ENCODE measurements around the gene TUBG2. TPM values are rescaled to one million over a fixed set of nuclear protein-coding genes. Genes with fewer than 3 reads are reported as not detected.

The TUBG2 gene
- total RNA-seq, 1 experiment from 2014 or later = 20.4 TPM

GRCh38 chr17:42709561-42709960 lies 50.5 kb downstream of the TUBG2 start:
- H2BK15ac ChIP-seq (ENCODE audit: low read depth, low read length) = no peak overlapping the region
- H3K9ac ChIP-seq (ENCODE audit: extremely low read depth, insufficient read length, low read length) = no peak overlapping the region
- Mint-ChIP-seq H3K36me3 (ENCODE audit: insufficient read depth in 1 of 3, low read depth in 3 of 3) (peaks cover 15 to 77% (median 63%) of the 10 kb centered on the region in 3 experiments; a peak in 6 of 7 replicates), H3K27ac (no peak overlapping the region), H3K4me3 (no peak overlapping the region), H3K4me1 (no peaks in the 10 kb centered on the region), H3K27me3 (ENCODE audit: low read depth) (no peaks in the 10 kb centered on the region), H3K9me3 (no peaks in the 10 kb centered on the region)
- no peak overlapping the region for H4K5ac ChIP-seq (ENCODE audit: insufficient read length, low read depth, low read length)
- H4K20me1 ChIP-seq (ENCODE audit: control insufficient read depth, insufficient read depth, insufficient read length) = no peaks in the 10 kb centered on the region
- no peak overlapping the region for H3K56ac ChIP-seq (ENCODE audit: insufficient read length, low read depth, low read length)
- no peak overlapping the region for H3K23ac ChIP-seq (ENCODE audit: insufficient read length, low read depth, low read length)
- H3K18ac ChIP-seq (ENCODE audit: insufficient read length, low read depth, low read length) = no peak overlapping the region
- no peak overlapping the region for H2AFZ ChIP-seq (ENCODE audit: low read length)
- H3K79me1 ChIP-seq (ENCODE audit: insufficient read depth, low read depth, low read length, poor library complexity, severe bottlenecking) = no peaks in the 10 kb centered on the region
- no peaks in the 10 kb centered on the region for H3K9me3 ChIP-seq (ENCODE audit: control insufficient read depth, low read depth, low read length)
- no peak overlapping the region for H3K4me2 ChIP-seq (ENCODE audit: insufficient read depth, insufficient read length, low read length)
- no peak overlapping the region for H2BK5ac ChIP-seq (ENCODE audit: insufficient read length, low read length)
- no peak overlapping the region for H2BK20ac ChIP-seq (ENCODE audit: low read depth, low read length, poor library complexity, severe bottlenecking)
- no peaks in the 10 kb centered on the region for H3K27me3 ChIP-seq (ENCODE audit: insufficient read depth, low read length)
- H4K91ac ChIP-seq (ENCODE audit: insufficient read length, low read depth, low read length) = no peak overlapping the region
- no peak overlapping the region for H2AK5ac ChIP-seq (ENCODE audit: insufficient read length, low read length)
- H4K8ac ChIP-seq (replicated peaks; ENCODE audit: insufficient read length, low read depth, low read length) = no peak overlapping the region
- no peak overlapping the region for H3T11ph ChIP-seq (ENCODE audit: low read length)
- H3K4me1 ChIP-seq (ENCODE audit: insufficient read depth, low read length) = no peaks in the 10 kb centered on the region
- no peak overlapping the region for H3K14ac ChIP-seq (ENCODE audit: insufficient read depth, low read length)
- H3K4ac ChIP-seq (ENCODE audit: low read depth, low read length) = no peak overlapping the region
- WGBS (ENCODE audit: extremely low coverage, insufficient read length, low lambda C conversion rate) = no CpG with 5 or more reads among the region's 2 CpGs
- no peaks in the 10 kb centered on the region for H3K79me2 ChIP-seq (ENCODE audit: insufficient read depth, low read length)
- no peaks in the 10 kb centered on the region for H3K23me2 ChIP-seq (ENCODE audit: insufficient read length, low read depth, low read length, poor library complexity, severe bottlenecking)
- TF ChIP-seq, protein P1, sequence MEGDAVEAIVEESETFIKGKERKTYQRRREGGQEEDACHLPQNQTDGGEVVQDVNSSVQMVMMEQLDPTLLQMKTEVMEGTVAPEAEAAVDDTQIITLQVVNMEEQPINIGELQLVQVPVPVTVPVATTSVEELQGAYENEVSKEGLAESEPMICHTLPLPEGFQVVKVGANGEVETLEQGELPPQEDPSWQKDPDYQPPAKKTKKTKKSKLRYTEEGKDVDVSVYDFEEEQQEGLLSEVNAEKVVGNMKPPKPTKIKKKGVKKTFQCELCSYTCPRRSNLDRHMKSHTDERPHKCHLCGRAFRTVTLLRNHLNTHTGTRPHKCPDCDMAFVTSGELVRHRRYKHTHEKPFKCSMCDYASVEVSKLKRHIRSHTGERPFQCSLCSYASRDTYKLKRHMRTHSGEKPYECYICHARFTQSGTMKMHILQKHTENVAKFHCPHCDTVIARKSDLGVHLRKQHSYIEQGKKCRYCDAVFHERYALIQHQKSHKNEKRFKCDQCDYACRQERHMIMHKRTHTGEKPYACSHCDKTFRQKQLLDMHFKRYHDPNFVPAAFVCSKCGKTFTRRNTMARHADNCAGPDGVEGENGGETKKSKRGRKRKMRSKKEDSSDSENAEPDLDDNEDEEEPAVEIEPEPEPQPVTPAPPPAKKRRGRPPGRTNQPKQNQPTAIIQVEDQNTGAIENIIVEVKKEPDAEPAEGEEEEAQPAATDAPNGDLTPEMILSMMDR (conservative IDR thresholded peaks at IDR 0.05) = no peak
- no peak overlapping the region for H2BK12ac ChIP-seq (ENCODE audit: insufficient read length, low read depth, low read length)
- no peak overlapping the region for H3K27ac ChIP-seq (ENCODE audit: insufficient read length, low read depth, low read length)
- DNase-seq = no peak
- H2BK120ac ChIP-seq (ENCODE audit: low read depth, low read length, poor library complexity, severe bottlenecking) = no peak overlapping the region

Small RNA genes within 50 kb of the gene (microRNA-seq; reads per million reads assigned to microRNA genes)
- gene MIR6780A (ENCODE audit: borderline microRNAs expressed) = not detected

Other genes with a start within 250 kb of the TUBG2 start
- gene CAVIN1, start 236.0 kb upstream of the TUBG2 start, total RNA-seq (2021) = 65.2 and 70.0 TPM in 2 replicates
- 47.8 and 54.1 TPM in 2 replicates for gene ATP6V0A1, start 200.4 kb upstream of the TUBG2 start, total RNA-seq (2021)
- 20.4 and 23.5 TPM in 2 replicates for gene NAGLU, start 123.0 kb upstream of the TUBG2 start, total RNA-seq (2021)
- gene HSD17B1, start 106.4 kb upstream of the TUBG2 start, total RNA-seq (2021) = 1.3 and 1.5 TPM in 2 replicates
- gene COASY, start 97.1 kb upstream of the TUBG2 start, total RNA-seq (2021) = 81.4 and 84.1 TPM in 2 replicates
- gene MLX, start 92.2 kb upstream of the TUBG2 start, total RNA-seq (2021) = 42.1 and 45.3 TPM in 2 replicates
- 36.0 and 37.4 TPM in 2 replicates for gene PSMC3IP, start 81.6 kb upstream of the TUBG2 start, total RNA-seq (2021)
- 47.3 and 51.1 TPM in 2 replicates for gene RETREG3, start 49.9 kb upstream of the TUBG2 start, total RNA-seq (2021)
- 117 and 122 TPM in 2 replicates for gene TUBG1, start 49.6 kb upstream of the TUBG2 start, total RNA-seq (2021)
- gene PLEKHH3, start 17.7 kb downstream of the TUBG2 start, total RNA-seq (2021) = 21.4 and 22.3 TPM in 2 replicates
- 1.0 TPM in 2 replicates for gene CCR10, start 22.6 kb downstream of the TUBG2 start, total RNA-seq (2021)
- 7.5 and 7.7 TPM in 2 replicates for gene CNTNAP1, start 23.2 kb downstream of the TUBG2 start, total RNA-seq (2021)
- 17.9 and 18.6 TPM in 2 replicates for gene EZH1, start 85.8 kb downstream of the TUBG2 start, total RNA-seq (2021)
- 10.9 and 11.7 TPM in 2 replicates for gene RAMP2, start 101.9 kb downstream of the TUBG2 start, total RNA-seq (2021)
- 111 and 113 TPM in 2 replicates for gene VPS25, start 114.2 kb downstream of the TUBG2 start, total RNA-seq (2021)
- 1.9 and 2.6 TPM in 2 replicates for gene WNK4, start 121.3 kb downstream of the TUBG2 start, total RNA-seq (2021)
- 74.2 and 76.9 TPM in 2 replicates for gene COA3, start 139.4 kb downstream of the TUBG2 start, total RNA-seq (2021)
- gene CNTD1, start 139.6 kb downstream of the TUBG2 start, total RNA-seq (2021) = not detected in 2 replicates
- gene BECN1, start 165.0 kb downstream of the TUBG2 start, total RNA-seq (2021) = 60.1 and 69.2 TPM in 2 replicates
- 205 and 222 TPM in 2 replicates for gene PSME3, start 174.1 kb downstream of the TUBG2 start, total RNA-seq (2021)
- gene AOC2, start 185.3 kb downstream of the TUBG2 start, total RNA-seq (2021) = 5.7 and 7.1 TPM in 2 replicates
- gene AOC3, start 191.9 kb downstream of the TUBG2 start, total RNA-seq (2021) = 2.6 and 2.8 TPM in 2 replicates
- not detected in 2 replicates for gene G6PC1, start 241.5 kb downstream of the TUBG2 start, total RNA-seq (2021)

All from H9 (cell line).